Activated CD8-positive, alpha-beta T cell treated with anti-CD3 and anti-CD28 coated beads for 36 hours (primary cell): Measurements from ENCODE around the gene GSK3B. TPM values are rescaled to one million over a fixed set of nuclear protein-coding genes. Genes with fewer than 3 reads are reported as not detected.

Experiments used
- ATAC-seq: fragments of 200-7000 bp; cut with Tn5 transposase; one replicate; pipeline ENCODE4 v1.10.0; 2021; ENCODE audit warnings: mild to moderate bottlenecking, moderate library complexity
- CTCF ChIA-PET: fragments of 350-600 bp; sonication (Branson Sonifier 250); formaldehyde crosslinking; loops from one replicate; lab custom pipeline; 2021; ENCODE audit warnings: antibody characterized with exemption; lab: Charles Lee
- POLR2A ChIA-PET: fragments of 350-600 bp; sonication (Branson Sonifier 250); formaldehyde crosslinking; loops from one replicate; lab custom pipeline; 2021; ENCODE audit warnings: antibody characterized with exemption; lab: Charles Lee
- DNase-seq: peaks from one replicate; pipeline ENCODE4 v3.0.0-alpha.2; 2020
- H3K27ac Mint-ChIP-seq: one replicate; pipeline ENCODE4 v1.8.0; 2021; ENCODE audit warnings: mild to moderate bottlenecking, mixed read lengths
- H3K27me3 Mint-ChIP-seq: one replicate; pipeline ENCODE4 v1.8.0; 2021; ENCODE audit warnings: mixed read lengths
- H3K36me3 Mint-ChIP-seq: one replicate; pipeline ENCODE4 v1.8.0; 2021; ENCODE audit warnings: low read depth, mixed read lengths
- H3K4me1 Mint-ChIP-seq: one replicate; pipeline ENCODE4 v1.8.0; 2021; ENCODE audit warnings: low read depth, mixed read lengths
- H3K4me3 Mint-ChIP-seq: one replicate; pipeline ENCODE4 v1.8.0; 2021; ENCODE audit warnings: mild to moderate bottlenecking, moderate library complexity, mixed read lengths
- H3K9me3 Mint-ChIP-seq: one replicate; pipeline ENCODE4 v1.8.0; 2021; ENCODE audit warnings: mixed read lengths
- intact Hi-C: fragments of 100-400 bp; cut with micrococcal nuclease; formaldehyde crosslinking; loops from one replicate; pipeline ENCODE4 v1.10.0; 2022
- total RNA-seq, 2 experiments: library from RNA; stranded (reverse); gene quantifications; one replicate each; pipeline ENCODE4 v1.2.3, GENCODE V29; 2021
- TF ChIP-seq, protein P1 (sequence below): fragments of 200-600 bp; IDR thresholded peaks from one replicate; pipeline ENCODE4 v1.8.0; 2022; ENCODE audit warnings: antibody characterized with exemption, mild to moderate bottlenecking

GSK3B gene
- total RNA-seq, 2 experiments from 2014 or later, result 29.0 to 32.1 TPM

DNA sequence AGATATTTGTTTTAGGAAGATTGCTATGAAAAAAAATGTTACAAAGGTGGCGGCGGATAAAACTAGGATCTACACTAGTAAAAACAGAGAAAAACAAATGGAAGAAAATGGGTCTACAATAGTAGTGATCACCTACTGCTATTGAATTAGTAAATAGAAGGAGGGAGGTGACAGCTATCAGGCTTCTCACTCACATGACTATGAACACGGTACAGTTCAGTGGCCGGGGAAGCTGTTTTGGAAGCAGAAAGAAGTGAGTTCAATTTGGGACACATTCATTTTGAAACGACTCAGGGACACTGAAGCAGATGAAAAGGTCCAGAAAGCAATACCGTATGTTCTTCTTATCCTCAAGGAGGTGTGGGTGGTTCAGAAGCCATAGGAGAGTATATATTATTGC is 138.3 kb downstream of the GSK3B start:
- H3K27ac Mint-ChIP-seq, result no peak overlapping the region
- DNase-seq (no peak), ATAC-seq (no peak)
- H3K4me3 Mint-ChIP-seq, result no peak overlapping the region
- H3K9me3 Mint-ChIP-seq, result no peaks in the 10 kb centered on the region
- H3K36me3 Mint-ChIP-seq, result peaks cover 13% of the 10 kb centered on the region
- ChIA-PET POLR2A (no interaction called here), CTCF (interaction anchor here (0.9 kb wide), 1 partner anchor 9 kb away, joined by 3 read pairs; no protein-coding TSS in a partner anchor)
- peaks cover 15% of the 10 kb centered on the region for H3K4me1 Mint-ChIP-seq
- intact Hi-C loops, result no loop called here
- no peaks in the 10 kb centered on the region for H3K27me3 Mint-ChIP-seq
- TF ChIP-seq, protein P1, sequence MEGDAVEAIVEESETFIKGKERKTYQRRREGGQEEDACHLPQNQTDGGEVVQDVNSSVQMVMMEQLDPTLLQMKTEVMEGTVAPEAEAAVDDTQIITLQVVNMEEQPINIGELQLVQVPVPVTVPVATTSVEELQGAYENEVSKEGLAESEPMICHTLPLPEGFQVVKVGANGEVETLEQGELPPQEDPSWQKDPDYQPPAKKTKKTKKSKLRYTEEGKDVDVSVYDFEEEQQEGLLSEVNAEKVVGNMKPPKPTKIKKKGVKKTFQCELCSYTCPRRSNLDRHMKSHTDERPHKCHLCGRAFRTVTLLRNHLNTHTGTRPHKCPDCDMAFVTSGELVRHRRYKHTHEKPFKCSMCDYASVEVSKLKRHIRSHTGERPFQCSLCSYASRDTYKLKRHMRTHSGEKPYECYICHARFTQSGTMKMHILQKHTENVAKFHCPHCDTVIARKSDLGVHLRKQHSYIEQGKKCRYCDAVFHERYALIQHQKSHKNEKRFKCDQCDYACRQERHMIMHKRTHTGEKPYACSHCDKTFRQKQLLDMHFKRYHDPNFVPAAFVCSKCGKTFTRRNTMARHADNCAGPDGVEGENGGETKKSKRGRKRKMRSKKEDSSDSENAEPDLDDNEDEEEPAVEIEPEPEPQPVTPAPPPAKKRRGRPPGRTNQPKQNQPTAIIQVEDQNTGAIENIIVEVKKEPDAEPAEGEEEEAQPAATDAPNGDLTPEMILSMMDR, result no peak

DNA sequence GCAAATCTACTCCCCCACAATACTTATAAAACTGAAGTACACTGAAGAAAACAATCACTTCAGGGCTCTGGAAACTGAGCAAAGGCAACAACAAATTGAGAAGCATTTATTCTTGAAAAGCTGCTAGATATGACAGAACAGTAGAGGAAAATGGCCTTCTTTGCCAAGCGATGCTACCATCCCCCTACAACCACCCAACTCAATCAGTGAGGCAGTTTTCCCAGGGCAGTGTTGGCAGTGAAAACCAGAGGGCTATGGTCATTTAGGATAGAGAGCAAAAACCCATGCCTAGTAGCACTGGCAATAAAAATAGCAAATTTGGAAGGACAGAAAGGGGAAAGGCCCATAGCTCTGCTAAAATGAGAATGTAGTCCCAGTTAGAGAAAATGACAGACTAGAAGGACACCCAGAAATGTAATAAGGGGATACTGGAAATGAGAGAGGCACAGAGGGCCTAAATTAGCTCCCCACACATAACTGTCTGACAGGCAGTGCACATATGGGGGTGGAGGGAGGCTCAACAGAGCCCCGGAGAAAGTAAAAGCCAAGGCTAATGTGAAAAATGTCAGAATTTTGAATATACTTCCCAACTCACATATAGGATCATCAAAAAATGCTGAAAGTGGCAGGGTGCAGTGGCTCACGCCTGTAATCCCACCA is 143.5 kb downstream of the GSK3B start:
- no peak overlapping the region for H3K27ac Mint-ChIP-seq
- peaks cover 13% of the 10 kb centered on the region for H3K36me3 Mint-ChIP-seq
- ChIA-PET POLR2A (interaction anchor here (1.3 kb wide), 1 partner anchor 145 kb away, joined by 4 read pairs; no protein-coding TSS in a partner anchor), CTCF (no interaction called here)
- DNase-seq, result no peak
- H3K9me3 Mint-ChIP-seq, result no peaks in the 10 kb centered on the region
- H3K4me1 Mint-ChIP-seq, result peaks cover 28% of the 10 kb centered on the region
- no peak for ATAC-seq
- H3K4me3 Mint-ChIP-seq, result no peak overlapping the region
- intact Hi-C loops, result no loop called here
- TF ChIP-seq, protein P1, result no peak
- H3K27me3 Mint-ChIP-seq, result no peaks in the 10 kb centered on the region

DNA sequence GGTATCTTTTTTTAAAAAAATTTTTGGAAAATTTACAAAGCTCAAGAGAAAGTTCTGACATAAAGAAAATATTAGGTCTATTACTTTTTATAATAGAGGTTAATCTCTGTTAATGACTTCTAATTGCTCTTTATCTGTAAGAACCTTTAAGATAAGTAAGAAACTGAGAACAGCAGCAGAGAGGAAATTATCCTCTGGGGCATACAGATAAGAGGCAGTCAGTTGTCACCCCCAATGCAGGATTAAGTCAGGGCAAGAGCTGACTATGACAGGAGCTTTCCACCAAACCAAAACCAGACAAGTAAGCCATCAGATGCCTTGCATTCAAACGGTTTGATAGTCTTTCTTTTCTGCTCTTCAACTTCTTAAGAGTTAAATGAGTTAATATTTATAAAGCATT is 149.0 kb downstream of the GSK3B start:
- Mint-ChIP-seq H3K27me3 (no peaks in the 10 kb centered on the region), H3K9me3 (no peaks in the 10 kb centered on the region)

DNA sequence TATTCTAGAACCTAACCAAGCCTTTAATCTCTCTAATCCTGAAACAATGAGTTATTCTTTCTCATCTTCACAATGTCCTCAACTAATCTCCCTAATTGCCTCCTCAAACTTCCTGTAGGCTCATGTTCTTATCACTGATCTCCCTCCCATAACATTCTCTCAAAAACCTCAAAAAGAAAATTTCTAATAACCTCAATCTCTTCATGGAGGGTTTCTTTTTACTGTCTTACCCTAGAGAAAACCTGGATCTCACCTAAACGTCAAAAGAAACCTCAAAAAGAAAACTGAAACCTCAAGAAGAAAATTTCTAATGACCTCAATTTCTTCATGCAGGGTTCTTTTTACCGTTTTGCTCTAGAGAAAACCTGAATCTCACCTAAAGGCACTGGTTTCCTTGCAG is 150.2 kb downstream of the GSK3B start:
- ATAC-seq (peak; percentile 42), DNase-seq (no peak)
- POLR2A ChIA-PET, result no interaction called here
- CTCF ChIA-PET, result no interaction called here
- TF ChIP-seq, protein P1, result no peak
- Mint-ChIP-seq H3K9me3 (no peaks in the 10 kb centered on the region), H3K4me1 (peaks cover 35% of the 10 kb centered on the region), H3K27me3 (no peaks in the 10 kb centered on the region), H3K36me3 (peaks cover 18% of the 10 kb centered on the region), H3K4me3 (no peak overlapping the region), H3K27ac (no peak overlapping the region)
- intact Hi-C loops, result no loop called here

More for the DNA sequence above, 149.0 kb downstream of the GSK3B start:
- CTCF ChIA-PET, result interaction anchor here (0.7 to 2.8 kb wide), 2 partner anchors 21 to 34 kb away, joined by 3 to 8 read pairs; no protein-coding TSS in a partner anchor
- H3K4me3 Mint-ChIP-seq, result no peak overlapping the region
- intact Hi-C loops, result no loop called here
- ATAC-seq, result no peak
- DNase-seq, result no peak
- no peak overlapping the region for H3K27ac Mint-ChIP-seq
- H3K4me1 Mint-ChIP-seq, result peaks cover 33% of the 10 kb centered on the region
- POLR2A ChIA-PET, result no interaction called here
- H3K36me3 Mint-ChIP-seq, result peaks cover 19% of the 10 kb centered on the region
- TF ChIP-seq, protein P1, result no peak

DNA sequence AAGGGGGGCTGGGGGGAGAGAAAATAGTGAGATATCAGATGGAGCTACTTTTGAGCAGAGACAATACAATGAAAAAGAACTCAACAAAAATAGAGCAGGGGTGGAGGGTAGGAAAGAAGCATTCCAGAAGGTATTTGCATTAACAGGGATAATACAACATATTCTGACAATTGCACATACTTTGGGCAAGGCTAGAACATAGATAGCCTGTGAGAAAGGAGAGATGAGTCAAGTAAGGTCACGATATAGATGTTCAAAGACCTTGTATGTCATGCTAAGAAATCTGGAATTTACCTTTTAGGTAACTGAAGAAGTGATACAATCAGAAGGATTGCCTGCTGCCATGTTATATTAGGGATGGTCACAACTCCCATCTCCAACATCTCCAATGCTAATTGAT is 155.2 kb downstream of the GSK3B start:
- ChIA-PET POLR2A (interaction anchor here (1.1 kb wide), 1 partner anchor 27 kb away, joined by 4 read pairs; no protein-coding TSS in a partner anchor), CTCF (no interaction called here)
- ATAC-seq, result no peak
- intact Hi-C loops, result no loop called here
- H3K27me3 Mint-ChIP-seq, result no peaks in the 10 kb centered on the region
- TF ChIP-seq, protein P1, result no peak
- no peaks in the 10 kb centered on the region for H3K9me3 Mint-ChIP-seq
- no peak overlapping the region for H3K4me3 Mint-ChIP-seq
- no peak overlapping the region for H3K27ac Mint-ChIP-seq
- no peak for DNase-seq
- peaks cover 16% of the 10 kb centered on the region for H3K36me3 Mint-ChIP-seq
- H3K4me1 Mint-ChIP-seq, result peaks cover 51% of the 10 kb centered on the region
